Left colon (tissue), 2 donors: ENCODE data around the gene SCARF1. TPM values are rescaled to one million over a fixed set of nuclear protein-coding genes. Genes with fewer than 3 reads are reported as not detected.

ENCODE experiments used
- ATAC-seq: fragments of 200-7000 bp; cut with Tn5 transposase; one replicate; pipeline ENCODE4 v1.9.1; 2020; ENCODE audit warnings: mild to moderate bottlenecking, moderate library complexity
- DNase-seq, 2 donors: peaks; one replicate each; pipeline ENCODE4 v3.0.0-alpha.2; 2020
- intact Hi-C, 2 donors: fragments of 100-400 bp; cut with DNase I in 1 of 2; cut with micrococcal nuclease in 1 of 2; formaldehyde crosslinking; loops; one replicate each; pipeline versions ENCODE4 v1.11.2 to v1.14.0; 2022; cut with DNase I, micrococcal nuclease
- total RNA-seq, 2 donors: library from RNA; stranded (reverse); fragmentation: NEBNext Ultra II Directional; extraction: Animal tissue kit (Norgen Biotek cat#: 25700); gene quantifications; one replicate each; pipeline ENCODE4 v1.2.1, GENCODE V29; 2021
- donor health status: DM: no; HTN: no; CAD: no.
- donor health status: DM: yes; HTN: yes; CAD: no.

Gene SCARF1
- total RNA-seq, 2 donors from 2014 or later, result 10.1 to 10.2 TPM

GRCh38 chr17:1649844-1650501 lies 4.4 kb upstream of the SCARF1 start, which contains the start of gene RILP:
RILP (minus strand) TSS chr17:1649866; CDS start chr17:1649804, 62 bp downstream.
- DNase-seq (peak; percentile 88 to 95), ATAC-seq (peak; percentile 74)
- intact Hi-C loops, result no loop called here

GRCh38 chr17:1648963-1649843 lies 3.7 kb upstream of the SCARF1 start:
- DNase-seq (peak; percentile 82 to 95), ATAC-seq (peak; percentile 57)
- intact Hi-C loops, result no loop called here

- intact Hi-C loops, result no loop called here
- ATAC-seq, result no peak
These were observed 2.8 kb upstream of the SCARF1 start for GRCh38 chr17:1648173-1648962.

GRCh38 chr17:1647802-1648171 lies 2.3 kb upstream of the SCARF1 start:
- intact Hi-C loops, result no loop called here
- DNase-seq (no peak), ATAC-seq (no peak)

More at GRCh38 chr17:1648173-1648962, 2.8 kb upstream of the SCARF1 start:
- DNase-seq, result peak in 1 of 2 donors; percentile 90

- DNase-seq (no peak), ATAC-seq (no peak)
- intact Hi-C loops, result no loop called here
These were observed 805 bp upstream of the SCARF1 start for GRCh38 chr17:1646199-1646875.

GRCh38 chr17:1644493-1645206 lies 882 bp downstream of the SCARF1 start:
- intact Hi-C loops, result no loop called here
- ATAC-seq (no peak), DNase-seq (no peak)

GRCh38 chr17:1643999-1644492 lies 1.5 kb downstream of the SCARF1 start:
- ATAC-seq, result peak; percentile 5
- intact Hi-C loops, result no loop called here

GRCh38 chr17:1643293-1643998 lies 2.1 kb downstream of the SCARF1 start:
- intact Hi-C loops, result no loop called here
- ATAC-seq (peak; percentile 79), DNase-seq (peak; percentile 81 to 86)

More at GRCh38 chr17:1643999-1644492, 1.5 kb downstream of the SCARF1 start:
- DNase-seq, result no peak

- ATAC-seq (no peak), DNase-seq (no peak)
- intact Hi-C loops, result no loop called here
These were observed 4.5 kb downstream of the SCARF1 start for GRCh38 chr17:1641065-1641403.

- intact Hi-C loops, result no loop called here
- DNase-seq, result no peak
- no peak for ATAC-seq
These were observed 5.0 kb downstream of the SCARF1 start for GRCh38 chr17:1640329-1641064.

GRCh38 chr17:1639549-1640180 lies 5.9 kb downstream of the SCARF1 start:
- ATAC-seq (no peak), DNase-seq (no peak)
- intact Hi-C loops, result loop anchor here in 1 of 2 donors (10.0 kb wide), 1 partner anchor 65 kb away; no protein-coding TSS in a partner anchor

- ATAC-seq (no peak), DNase-seq (no peak)
- intact Hi-C loops, result loop anchor here in 1 of 2 donors (10.0 kb wide), 1 partner anchor 64 kb away; no protein-coding TSS in a partner anchor
These were observed 6.8 kb downstream of the SCARF1 start for GRCh38 chr17:1638624-1639300.

GRCh38 chr17:1638171-1638590 lies 7.4 kb downstream of the SCARF1 start:
- no peak for ATAC-seq
- no peak for DNase-seq
- intact Hi-C loops, result loop anchor here in 1 of 2 donors (10.0 kb wide), 1 partner anchor 63 kb away; no protein-coding TSS in a partner anchor

GRCh38 chr17:1636732-1637285 lies 8.7 kb downstream of the SCARF1 start:
- intact Hi-C loops, result loop anchor here in 1 of 2 donors (10.0 kb wide), 1 partner anchor 62 kb away; no protein-coding TSS in a partner anchor

More at GRCh38 chr17:1636732-1637285, 8.7 kb downstream of the SCARF1 start:
- DNase-seq (no peak), ATAC-seq (no peak)
